A673 (cell line): Measurements from ENCODE around the gene RBP3.

ENCODE experiments used
- EZH2 ChIP-seq: fragments of 200-600 bp; sonication (generic); IDR thresholded peaks from 2 replicates; pipeline ENCODE4 v1.6.1; 2017; ENCODE audit warnings: borderline replicate concordance, low read depth, mild to moderate bottlenecking, mixed read lengths, antibody characterized with exemption, low read length; ENCODE audit not compliant: poor library complexity, severe bottlenecking
- TF ChIP-seq, protein P1 (sequence below): fragments of 300-800, 200-600 bp; sonication (generic); conservative IDR thresholded peaks from 2 replicates; pipeline ENCODE4 v1.5.1; 2017; ENCODE audit warnings: low read depth, mild to moderate bottlenecking, antibody characterized with exemption, low read length, moderate library complexity, mixed read lengths

DNA sequence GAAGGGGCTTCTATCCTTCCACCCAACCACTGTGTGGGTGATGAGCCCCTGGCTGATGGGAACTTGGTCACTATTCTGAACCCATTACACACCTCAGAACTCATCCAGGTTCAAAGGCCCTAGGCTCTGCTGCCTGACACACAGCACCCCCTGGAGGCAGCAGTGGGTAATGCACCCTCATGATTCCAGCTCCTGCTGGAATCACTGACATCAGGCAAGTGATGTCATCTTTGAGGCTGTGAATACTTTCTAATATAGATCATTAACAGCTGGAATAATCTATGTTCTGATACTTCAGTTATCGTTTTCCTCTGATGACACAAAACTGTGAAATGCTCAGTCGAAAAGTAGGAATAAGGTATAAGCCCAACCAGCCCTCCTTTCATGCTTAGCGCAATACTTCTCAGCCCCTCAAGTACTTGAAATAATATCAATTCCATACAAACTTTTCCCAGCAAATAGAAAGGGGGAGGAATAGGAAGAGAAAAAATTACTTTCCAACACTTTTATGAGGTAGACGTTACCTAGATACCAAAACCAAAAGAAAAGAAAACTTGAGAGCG, 7.5 kb upstream of the RBP3 start:
- TF ChIP-seq, protein P1, sequence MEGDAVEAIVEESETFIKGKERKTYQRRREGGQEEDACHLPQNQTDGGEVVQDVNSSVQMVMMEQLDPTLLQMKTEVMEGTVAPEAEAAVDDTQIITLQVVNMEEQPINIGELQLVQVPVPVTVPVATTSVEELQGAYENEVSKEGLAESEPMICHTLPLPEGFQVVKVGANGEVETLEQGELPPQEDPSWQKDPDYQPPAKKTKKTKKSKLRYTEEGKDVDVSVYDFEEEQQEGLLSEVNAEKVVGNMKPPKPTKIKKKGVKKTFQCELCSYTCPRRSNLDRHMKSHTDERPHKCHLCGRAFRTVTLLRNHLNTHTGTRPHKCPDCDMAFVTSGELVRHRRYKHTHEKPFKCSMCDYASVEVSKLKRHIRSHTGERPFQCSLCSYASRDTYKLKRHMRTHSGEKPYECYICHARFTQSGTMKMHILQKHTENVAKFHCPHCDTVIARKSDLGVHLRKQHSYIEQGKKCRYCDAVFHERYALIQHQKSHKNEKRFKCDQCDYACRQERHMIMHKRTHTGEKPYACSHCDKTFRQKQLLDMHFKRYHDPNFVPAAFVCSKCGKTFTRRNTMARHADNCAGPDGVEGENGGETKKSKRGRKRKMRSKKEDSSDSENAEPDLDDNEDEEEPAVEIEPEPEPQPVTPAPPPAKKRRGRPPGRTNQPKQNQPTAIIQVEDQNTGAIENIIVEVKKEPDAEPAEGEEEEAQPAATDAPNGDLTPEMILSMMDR: peak; percentile 93
- no peak for TF ChIP-seq EZH2
